Lower lobe of right lung (tissue), 2 donors: ENCODE measurements around the gene SLCO6A1. TPM values are rescaled to one million over a fixed set of nuclear protein-coding genes. Genes with fewer than 3 reads are reported as not detected.

Experiments
- ATAC-seq, 2 donors: fragments of 200-7000 bp; cut with Tn5 transposase; one replicate each; pipeline ENCODE4 v1.9.1; 2020 to 2022; ENCODE audit warnings: mild to moderate bottlenecking in 2 of 2, moderate library complexity in 2 of 2
- DNase-seq: peaks from one replicate; pipeline ENCODE4 v3.0.0-alpha.2; 2020
- H3K27ac ChIP-seq: fragments of 200-600 bp; one replicate; pipeline ENCODE4 v1.8.0; 2022
- H3K27me3 ChIP-seq: fragments of 200-600 bp; one replicate; pipeline ENCODE4 v1.8.0; 2022; ENCODE audit warnings: low read depth
- H3K36me3 ChIP-seq: fragments of 200-600 bp; one replicate; pipeline ENCODE4 v1.8.0; 2022; ENCODE audit warnings: mild to moderate bottlenecking
- H3K4me1 ChIP-seq: fragments of 200-600 bp; one replicate; pipeline ENCODE4 v1.8.0; 2022
- H3K4me3 ChIP-seq: fragments of 200-600 bp; one replicate; pipeline ENCODE4 v1.8.0; 2022; ENCODE audit warnings: mild to moderate bottlenecking
- H3K9me3 ChIP-seq: fragments of 200-600 bp; one replicate; pipeline ENCODE4 v1.8.0; 2022
- CTCF ChIP-seq: fragments of 200-600 bp; IDR thresholded peaks from one replicate; pipeline ENCODE4 v1.8.0; 2022; ENCODE audit warnings: antibody characterized with exemption, mild to moderate bottlenecking
- intact Hi-C: fragments of 100-400 bp; cut with DNase I; formaldehyde crosslinking; loops from one replicate; pipeline ENCODE4 v1.11.0; 2022
- long read RNA-seq: library from polyadenylated mRNA; unstranded; transcript quantifications from one replicate; pipeline ENCODE4 v2.0.0, GENCODE V29; 2021
- total RNA-seq: library from RNA; stranded (reverse); fragmentation: NEBNext Ultra II Directional; extraction: Animal tissue kit (Norgen Biotek cat#: 25700); gene quantifications from one replicate; pipeline ENCODE4 v1.2.1, GENCODE V29; 2021
- donor health status: DM: no; HTN: yes; CAD: no; lungs with severe emphysema.

Gene SLCO6A1
- total RNA-seq: not detected
- long read RNA-seq: 0 reads

DNA sequence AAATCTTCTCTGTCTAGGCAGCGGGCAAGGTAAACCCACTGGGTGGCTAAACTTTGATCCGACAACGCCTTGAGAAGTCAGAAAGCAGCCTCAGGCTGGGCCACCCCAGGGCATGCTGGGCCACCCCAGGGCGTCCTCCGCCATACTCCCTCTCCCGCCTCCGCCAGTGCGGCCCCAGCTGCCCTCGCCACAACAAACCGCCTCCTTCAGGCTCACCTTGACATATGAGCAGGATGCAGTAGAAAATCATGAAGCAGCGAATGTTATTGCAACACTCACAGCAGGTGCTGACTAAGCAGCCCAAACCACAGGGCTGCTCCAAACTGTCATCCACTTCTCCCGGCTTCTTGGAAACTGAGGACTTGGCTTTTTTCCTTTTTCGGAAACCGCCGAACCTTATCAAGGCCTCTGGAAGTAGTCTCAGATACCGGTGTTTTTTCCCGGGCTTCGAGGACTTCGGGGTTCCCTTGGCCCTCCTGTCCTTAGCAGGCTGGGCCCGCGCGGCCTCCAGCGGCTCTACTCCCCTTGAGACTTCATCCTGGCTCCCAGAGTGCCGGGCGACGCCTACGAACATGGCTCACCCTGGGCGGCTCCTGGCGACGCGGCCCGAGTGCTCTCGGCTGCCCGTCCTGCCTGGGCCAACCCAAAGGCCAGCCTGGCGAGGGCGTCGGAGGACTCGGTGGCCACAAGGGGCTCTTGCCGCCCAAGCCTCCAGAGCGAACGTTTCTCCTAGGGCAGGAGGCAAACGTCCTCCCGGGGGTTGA is at the start of gene SLCO6A1:
Gene SLCO6A1 (minus strand): TSS at position 731 of the 764 bp plus-strand sequence. CDS start 157 bp downstream, at position 574.
- DNase-seq (no peak), ATAC-seq (no peak)
- Histone ChIP-seq H3K36me3 (no peaks in the 10 kb centered on the region), H3K4me1 (no peaks in the 10 kb centered on the region), H3K27me3 (no peaks in the 10 kb centered on the region), H3K27ac (no peak within 1 kb of the TSS), H3K9me3 (no peaks in the 10 kb centered on the region), H3K4me3 (no peak within 1 kb of the TSS)
- TF ChIP-seq CTCF: no peak
- intact Hi-C loops: no loop called here

DNA sequence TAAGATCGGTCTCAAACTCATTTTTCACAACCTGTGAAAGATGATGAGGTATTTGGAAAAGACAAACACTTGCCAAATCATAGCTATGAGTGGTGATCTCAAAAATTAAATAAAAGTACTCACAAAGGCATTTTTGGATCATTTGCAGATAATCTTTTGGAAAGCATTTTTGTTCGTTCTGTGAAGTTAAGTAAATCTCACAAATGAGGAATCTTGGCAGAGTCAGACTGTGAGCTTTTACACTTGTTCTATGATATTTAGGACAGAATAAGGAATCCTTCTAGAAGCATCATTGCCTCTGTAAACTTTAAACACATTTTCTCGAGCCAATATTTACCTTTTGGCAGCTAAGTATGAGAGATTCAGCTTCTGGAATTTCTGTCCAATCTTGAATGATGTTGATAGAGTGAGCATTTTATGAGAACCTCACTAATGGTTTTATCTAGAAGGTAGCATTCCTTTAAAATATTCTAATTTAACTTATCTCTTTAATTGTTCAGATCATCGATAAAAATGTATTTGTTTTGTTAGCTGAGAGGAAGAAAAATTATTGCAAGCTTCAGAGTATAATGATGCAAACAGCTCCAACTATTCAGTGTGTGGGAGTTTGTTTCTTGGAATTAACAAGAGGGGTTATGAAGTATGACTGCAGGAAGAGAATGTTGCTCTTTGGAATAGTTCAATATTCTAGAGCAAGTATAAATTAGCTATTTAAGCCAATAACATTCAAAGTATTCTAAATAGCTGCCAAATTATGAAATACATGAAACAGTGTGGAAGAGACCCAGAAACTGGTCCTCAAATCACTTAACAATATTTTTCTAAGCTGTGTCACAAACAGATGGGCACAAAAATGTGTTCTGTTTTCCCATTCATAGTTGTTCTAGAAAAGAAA is 48.6 kb upstream of the SLCO6A1 start:
- no peak for TF ChIP-seq CTCF
- ATAC-seq (no peak), DNase-seq (no peak)
- Histone ChIP-seq H3K4me1 (no peaks in the 10 kb centered on the region), H3K27ac (no peak overlapping the region), H3K9me3 (no peaks in the 10 kb centered on the region), H3K36me3 (no peaks in the 10 kb centered on the region), H3K4me3 (no peak overlapping the region), H3K27me3 (no peaks in the 10 kb centered on the region)
- intact Hi-C loops: no loop called here

- ATAC-seq (no peak), DNase-seq (no peak)
- no peaks in the 10 kb centered on the region for H3K9me3 ChIP-seq
- no peaks in the 10 kb centered on the region for H3K4me1 ChIP-seq
- intact Hi-C loops: no loop called here
- TF ChIP-seq CTCF: no peak
- no peaks in the 10 kb centered on the region for H3K36me3 ChIP-seq
- H3K27me3 ChIP-seq: no peaks in the 10 kb centered on the region
- H3K27ac ChIP-seq: no peak overlapping the region
- H3K4me3 ChIP-seq: no peak overlapping the region
These were observed 46.4 kb upstream of the SLCO6A1 start for GRCh38 chr5:102545175-102545574.

GRCh38 chr5:102542057-102542456 is 43.3 kb upstream of the SLCO6A1 start:
- Histone ChIP-seq H3K4me3 (no peak overlapping the region), H3K36me3 (no peaks in the 10 kb centered on the region), H3K4me1 (no peaks in the 10 kb centered on the region), H3K27me3 (no peaks in the 10 kb centered on the region), H3K27ac (no peak overlapping the region), H3K9me3 (no peaks in the 10 kb centered on the region)
- DNase-seq (no peak), ATAC-seq (no peak)
- TF ChIP-seq CTCF: no peak
- intact Hi-C loops: no loop called here

DNA sequence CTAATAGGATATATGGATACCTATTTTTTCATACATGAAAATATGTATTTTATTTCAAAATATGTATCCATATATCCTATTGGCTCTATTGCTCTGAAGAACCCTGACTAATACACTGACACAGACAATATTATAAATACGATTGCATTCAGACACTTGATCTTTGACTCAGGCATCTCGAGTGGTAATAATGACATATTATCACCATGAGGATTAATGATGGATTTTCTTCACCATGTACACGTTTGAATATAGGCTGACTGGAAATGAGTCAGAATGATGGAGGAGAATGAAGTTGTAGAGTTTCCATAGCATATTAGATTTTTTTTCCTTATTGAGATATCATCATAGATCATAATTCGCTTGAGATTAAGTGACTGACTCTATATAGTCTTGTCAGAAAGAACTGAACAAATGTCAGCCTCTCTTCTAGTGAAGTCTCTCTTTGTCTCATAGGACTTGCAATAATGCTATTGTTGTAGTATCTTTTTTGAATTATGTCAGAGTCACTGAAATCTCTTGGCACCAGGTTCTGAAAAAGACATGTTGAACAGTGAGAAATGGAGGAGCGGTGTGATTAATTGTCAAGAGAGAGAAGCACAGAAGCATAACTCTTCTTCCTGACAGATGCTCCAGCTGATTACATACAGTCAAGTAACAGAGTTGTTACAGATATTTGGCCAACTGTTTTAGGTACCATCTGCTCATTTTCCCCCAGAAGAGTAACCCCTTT is 41.4 kb upstream of the SLCO6A1 start:
- no peak for TF ChIP-seq CTCF
- Histone ChIP-seq H3K27ac (no peak overlapping the region), H3K4me1 (no peaks in the 10 kb centered on the region), H3K27me3 (no peaks in the 10 kb centered on the region), H3K36me3 (no peaks in the 10 kb centered on the region), H3K4me3 (no peak overlapping the region), H3K9me3 (no peaks in the 10 kb centered on the region)
- DNase-seq (no peak), ATAC-seq (no peak)
- intact Hi-C loops: no loop called here
